ENCODE data around the gene TMEM178B. TPM values are rescaled to one million over a fixed set of nuclear protein-coding genes. Genes with fewer than 3 reads are reported as not detected.

The TMEM178B gene
- 0.93 and 1.1 TPM in 2 replicates for polyA plus RNA-seq (2011; rRNA removed)
- 0.21 and 0.28 TPM in 2 replicates for polyA plus RNA-seq (2012; cell fraction: cytosol; rRNA removed)
- 0.68 and 0.72 TPM in 2 replicates for polyA plus RNA-seq (2012; cell fraction: nucleus; rRNA removed)
- polyA plus RNA-seq (2017; fragmentation: RNase III; extraction: RNeasy Plus Mini Kit Qiagen cat#74134 plus additional on column Dnase treatment): 0.84 to 1.1 TPM (median 0.88 TPM) in 3 replicates
- 1.9 TPM in 2 replicates for polyA minus RNA-seq (2011; rRNA and poly(A)+ RNA removed)

- Histone ChIP-seq H3K4me1 (peaks cover 13% of the 10 kb centered on the region; the same call in 2 of the 3 replicates), H3K27ac (peak within 1 kb of the TSS; percentile 47 to 75; a peak in 5 of 6 replicates), H3K4me3 (peak within 1 kb of the TSS; percentile 65), H3K9me3 (no peaks in the 10 kb centered on the region), H3K4me2 (peak within 1 kb of the TSS; percentile 99)
- POLR2A ChIA-PET: interaction anchor here (2.8 kb wide), 1 partner anchor 59 kb away, joined by 14 read pairs; the partner anchor contains the start of gene MRPS33
- CTCF ChIA-PET: interaction anchor here (0.6 kb wide), 1 partner anchor 632 kb away, joined by 3 read pairs; no protein-coding TSS in a partner anchor
- WGBS (ENCODE audit: missing lambda C conversion rate): under 1% methylated on average over 15 of the region's 47 CpGs
- TF ChIP-seq USF2 (IDR thresholded peaks at IDR 0.05): no peak
- TF ChIP-seq CTCF (IDR thresholded peaks at IDR 0.05): no peak
- TF ChIP-seq BCL3 (IDR thresholded peaks at IDR 0.05): no peak
- no peak for TF ChIP-seq FOXS1 (CRISPR knock-in tag; IDR thresholded peaks at IDR 0.05)
- TF ChIP-seq TFCP2L1 (CRISPR knock-in tag; IDR thresholded peaks at IDR 0.05): no peak
- no peak for TF ChIP-seq RNF2 (IDR thresholded peaks at IDR 0.05; ENCODE audit: borderline replicate concordance, low read depth)
- TF ChIP-seq HES2 (IDR thresholded peaks at IDR 0.05): no peak
- no peak for TF ChIP-seq NPAS2 (CRISPR knock-in tag; IDR thresholded peaks at IDR 0.05; ENCODE audit: borderline replicate concordance)
- TF ChIP-seq NFE2L2 (conservative IDR thresholded peaks at IDR 0.05; ENCODE audit: low read length): no peak
- no peak for TF ChIP-seq JUN (IDR thresholded peaks at IDR 0.05)
- no peak for TF ChIP-seq RAD21 (conservative IDR thresholded peaks at IDR 0.05 in 1 of 2, IDR thresholded peaks at IDR 0.05 in 1 of 2)
- no peak for TF ChIP-seq HDAC2 (IDR thresholded peaks at IDR 0.05)
- TF ChIP-seq HMGXB4 (CRISPR knock-in tag; IDR thresholded peaks at IDR 0.05; ENCODE audit: borderline replicate concordance): no peak
- TF ChIP-seq JUNB (IDR thresholded peaks at IDR 0.05): no peak
- TF ChIP-seq ESRRA (IDR thresholded peaks at IDR 0.05; ENCODE audit: borderline replicate concordance, low read length): no peak
- no peak for TF ChIP-seq GATA3 (IDR thresholded peaks at IDR 0.05; ENCODE audit: borderline replicate concordance)
- TF ChIP-seq RARB (CRISPR knock-in tag; IDR thresholded peaks at IDR 0.05): no peak
- no peak for TF ChIP-seq ZC3H11A (IDR thresholded peaks at IDR 0.05)
- no peak for TF ChIP-seq MYC (IDR thresholded peaks at IDR 0.05; ENCODE audit: borderline replicate concordance, low read length)
- no peak for DNase-seq (ENCODE audit: low read depth in 1 of 2, low spot score in 1 of 2)
- no peak for FAIRE-seq
- peak; percentile 22 to 24 for ATAC-seq
Measured at GRCh38 chr7:141073641-141074161, at the start of gene TMEM178B. TMEM178B (plus strand) TSS chr7:141074064.

GRCh38 chr7:141024668-141025067 lies 49.2 kb upstream of the TMEM178B start:
- peak; percentile 32 for FAIRE-seq
- DNase-seq (ENCODE audit: low read depth in 1 of 2, low spot score in 1 of 2): no peak
- CTCF ChIA-PET: interaction anchor here (1.3 kb wide), 1 partner anchor 507 kb away, joined by 4 read pairs; no protein-coding TSS in a partner anchor
- no peak for ATAC-seq
- TF ChIP-seq SMC3 (IDR thresholded peaks at IDR 0.05) (no peak), ATOH8 (CRISPR knock-in tag; IDR thresholded peaks at IDR 0.05; ENCODE audit: low read depth) (no peak), CEBPB (IDR thresholded peaks at IDR 0.05) (no peak), EHF (CRISPR knock-in tag; IDR thresholded peaks at IDR 0.05) (no peak), FOXS1 (CRISPR knock-in tag; IDR thresholded peaks at IDR 0.05) (no peak)
- Histone ChIP-seq H3K9me3 (peaks cover 28% of the 10 kb centered on the region), H3K4me2 (no peak overlapping the region), H3K27ac (no peak overlapping the region), H3K4me3 (no peak overlapping the region), H3K4me1 (no peaks in the 10 kb centered on the region)
- WGBS (ENCODE audit: missing lambda C conversion rate): 18% methylated on average over 1 of the region's 1 CpG
- POLR2A ChIA-PET: no interaction called here

Data from A549 (cell line).